Ramos (cell line): Measurements from ENCODE around the gene TRIM31.

Experiments
- in situ Hi-C: fragments of 300-500 bp; cut with MboI; formaldehyde crosslinking; loops from one replicate; pipeline ENCODE4 v1.14.3; 2022; ENCODE audit warnings: low sequenced_read_pairs; ENCODE audit not compliant: unreplicated experiment

Gene TRIM31

GRCh38 chr6:30092852-30093543, 19.9 kb downstream of the TRIM31 start:
- in situ Hi-C loops = no loop called here

- in situ Hi-C loops = no loop called here
Measured at GRCh38 chr6:30091577-30092381, 21.1 kb downstream of the TRIM31 start.

GRCh38 chr6:30087876-30088275, 25.0 kb downstream of the TRIM31 start:
- in situ Hi-C loops = no loop called here

- in situ Hi-C loops = no loop called here
Measured at GRCh38 chr6:30077218-30077617, 35.7 kb downstream of the TRIM31 start.

- in situ Hi-C loops = no loop called here
Measured at GRCh38 chr6:30075790-30076732, 36.8 kb downstream of the TRIM31 start.

GRCh38 chr6:30075094-30075789, 37.6 kb downstream of the TRIM31 start, which contains the start of gene RNF39:
Gene RNF39 (minus strand): TSS chr6:30075769. CDS start chr6:30075585, 184 bp downstream.
- in situ Hi-C loops = no loop called here

- in situ Hi-C loops = no loop called here
Measured at GRCh38 chr6:30074331-30075093, 38.4 kb downstream of the TRIM31 start.

GRCh38 chr6:30073489-30074235, 39.2 kb downstream of the TRIM31 start:
- in situ Hi-C loops = no loop called here

- in situ Hi-C loops = no loop called here
Measured at GRCh38 chr6:30071858-30072257, 41.0 kb downstream of the TRIM31 start.

GRCh38 chr6:30071081-30071818, 41.6 kb downstream of the TRIM31 start:
- in situ Hi-C loops = no loop called here

- in situ Hi-C loops = no loop called here
Measured at GRCh38 chr6:30067460-30068139, 45.3 kb downstream of the TRIM31 start.

- in situ Hi-C loops = no loop called here
Measured at GRCh38 chr6:30066577-30067459, 46.1 kb downstream of the TRIM31 start, which contains the start of gene PPP1R11. Gene PPP1R11 (plus strand): TSS chr6:30067198. CDS start chr6:30067411, 213 bp downstream.

- in situ Hi-C loops = no loop called here
Measured at GRCh38 chr6:30066082-30066481, 46.8 kb downstream of the TRIM31 start.

- in situ Hi-C loops = no loop called here
Measured at GRCh38 chr6:30063315-30063714, 49.6 kb downstream of the TRIM31 start.

- in situ Hi-C loops = no loop called here
Measured at GRCh38 chr6:30062471-30063178, 50.3 kb downstream of the TRIM31 start.
